H7 (cell line): ENCODE data around the gene ZBTB21. TPM values are rescaled to one million over a fixed set of nuclear protein-coding genes. Genes with fewer than 3 reads are reported as not detected.
"Not testable (repeated sequence)": the region's sequence is repeated elsewhere in the genome, so short reads cannot be mapped to it uniquely, and the experiment has no call there.

Source experiments
- DNase-seq: peaks from one replicate; pipeline ENCODE4 v3.0.0; 2012
- H3K27me3 ChIP-seq: 2 replicates; pipeline ENCODE4 v1.6.0; 2011; ENCODE audit warnings: mild to moderate bottlenecking, low read length; ENCODE audit not compliant: control insufficient read depth, insufficient read depth
- H3K36me3 ChIP-seq: replicated peaks from 2 replicates; pipeline ENCODE4 v1.5.1; 2011; ENCODE audit warnings: low read length; ENCODE audit not compliant: control insufficient read depth, insufficient read depth
- H3K4me3 ChIP-seq: 2 replicates; pipeline ENCODE4 v1.5.1; 2011; ENCODE audit warnings: low read depth, mild to moderate bottlenecking, control low read depth, low read length, moderate library complexity; ENCODE audit not compliant: insufficient read depth
- total RNA-seq: library from RNA; depleted of rRNA; stranded (reverse); fragments of >200 nt; shearing (Covaris generic); gene quantifications from 2 replicates; pipeline ENCODE4 v1.2.3, GENCODE V29; 2014

The ZBTB21 gene
- total RNA-seq, 1 experiment from 2014 or later, result 12.1 TPM

- peak; percentile 23 for DNase-seq
- no peak overlapping the region; the same call in 1 of the 2 replicates for H3K4me3 ChIP-seq
- H3K27me3 ChIP-seq, result peaks cover 9% of the 10 kb centered on the region
- no peaks in the 10 kb centered on the region for H3K36me3 ChIP-seq
Measured at GRCh38 chr21:41954654-41955499, 55.3 kb downstream of the ZBTB21 start.

- H3K27me3 ChIP-seq, result peaks cover 9% of the 10 kb centered on the region
- no peaks in the 10 kb centered on the region for H3K36me3 ChIP-seq
- peak within 1 kb of the TSS; percentile 55 for H3K4me3 ChIP-seq
- peak; percentile 98 for DNase-seq
Measured at GRCh38 chr21:41953831-41954653, 56.1 kb downstream of the ZBTB21 start, which contains the start of gene C2CD2. TSS of gene C2CD2 (minus strand) at chr21:41954018. CDS start at chr21:41953648, 370 bp downstream.

- Histone ChIP-seq H3K4me3 (peak overlapping the region; percentile 55), H3K27me3 (peaks cover 9% of the 10 kb centered on the region), H3K36me3 (no peaks in the 10 kb centered on the region)
- DNase-seq, result peak; percentile 77
Measured at GRCh38 chr21:41953249-41953830, 56.8 kb downstream of the ZBTB21 start.

GRCh38 chr21:41952568-41953248 is 57.5 kb downstream of the ZBTB21 start:
- peaks cover 9% of the 10 kb centered on the region for H3K27me3 ChIP-seq
- H3K4me3 ChIP-seq, result peak overlapping the region; percentile 55
- H3K36me3 ChIP-seq, result no peaks in the 10 kb centered on the region
- peak; percentile 77 for DNase-seq

- Histone ChIP-seq H3K4me3 (no peak overlapping the region), H3K36me3 (no peaks in the 10 kb centered on the region), H3K27me3 (peaks cover 9% of the 10 kb centered on the region)
- DNase-seq, result peak; percentile 59
Measured at GRCh38 chr21:41951876-41952567, 58.1 kb downstream of the ZBTB21 start.

- Histone ChIP-seq H3K36me3 (no peaks in the 10 kb centered on the region), H3K27me3 (peaks cover 9% of the 10 kb centered on the region), H3K4me3 (no peak overlapping the region)
- peak; percentile 70 for DNase-seq
Measured at GRCh38 chr21:41950941-41951351, 59.2 kb downstream of the ZBTB21 start.

GRCh38 chr21:41949631-41950030 is 60.5 kb downstream of the ZBTB21 start:
- H3K36me3 ChIP-seq, DNase-seq, H3K4me3 ChIP-seq, H3K27me3 ChIP-seq: not testable (repeated sequence)

- DNase-seq, result no peak
- peaks cover 9% of the 10 kb centered on the region for H3K27me3 ChIP-seq
- H3K4me3 ChIP-seq, result no peak overlapping the region
- H3K36me3 ChIP-seq, result no peaks in the 10 kb centered on the region
Measured at GRCh38 chr21:41948901-41949300, 61.3 kb downstream of the ZBTB21 start.

- no peaks in the 10 kb centered on the region for H3K36me3 ChIP-seq
- no peak overlapping the region for H3K4me3 ChIP-seq
- no peak for DNase-seq
- peaks cover 9% of the 10 kb centered on the region for H3K27me3 ChIP-seq
Measured at GRCh38 chr21:41948078-41948895, 61.9 kb downstream of the ZBTB21 start.

GRCh38 chr21:41945982-41946381 is 64.2 kb downstream of the ZBTB21 start:
- peak; percentile 6 for DNase-seq
- Histone ChIP-seq H3K27me3 (no peaks in the 10 kb centered on the region), H3K36me3 (no peaks in the 10 kb centered on the region), H3K4me3 (no peak overlapping the region)

- peak; percentile 11 for DNase-seq
- Histone ChIP-seq H3K4me3 (no peak overlapping the region), H3K36me3 (no peaks in the 10 kb centered on the region; the same call in 1 of the 2 replicates), H3K27me3 (no peaks in the 10 kb centered on the region)
Measured at GRCh38 chr21:41943851-41944250, 66.3 kb downstream of the ZBTB21 start.

GRCh38 chr21:41942457-41942856 is 67.7 kb downstream of the ZBTB21 start:
- H3K27me3 ChIP-seq, result no peaks in the 10 kb centered on the region
- DNase-seq, result no peak
- H3K36me3 ChIP-seq, result no peaks in the 10 kb centered on the region; the same call in 1 of the 2 replicates
- no peak overlapping the region for H3K4me3 ChIP-seq

- no peak overlapping the region for H3K4me3 ChIP-seq
- no peak for DNase-seq
- no peaks in the 10 kb centered on the region for H3K27me3 ChIP-seq
- no peaks in the 10 kb centered on the region; the same call in 1 of the 2 replicates for H3K36me3 ChIP-seq
Measured at GRCh38 chr21:41941941-41942340, 68.2 kb downstream of the ZBTB21 start.
